ENCODE data around the gene CAMK4. TPM values are rescaled to one million over a fixed set of nuclear protein-coding genes. Genes with fewer than 3 reads are reported as not detected.

The CAMK4 gene
- polyA plus RNA-seq (2013, experiment 1 of 2): 2.5 TPM
- polyA plus RNA-seq (2013, experiment 2 of 2): 2.3 TPM

GRCh38 chr5:111223787-111224560 lies at the start of gene CAMK4:
CAMK4 (plus strand) TSS chr5:111224384; CDS start chr5:111224484, 100 bp downstream.
- Histone ChIP-seq H3K9me3 (ENCODE audit: control insufficient read depth, low read length) (no peaks in the 10 kb centered on the region), H3K27ac (ENCODE audit: low read depth, low read length, severe bottlenecking) (no peak within 1 kb of the TSS), H3K4me1 (ENCODE audit: control insufficient read depth, insufficient read depth, low read length, poor library complexity, severe bottlenecking) (peaks cover 4% of the 10 kb centered on the region), H3K4me3 (ENCODE audit: extremely low read depth, insufficient read depth, low read length, poor library complexity, severe bottlenecking) (peak within 1 kb of the TSS; percentile 49), H3K36me3 (ENCODE audit: control insufficient read depth, insufficient read depth, low read length) (no peaks in the 10 kb centered on the region)
- WGBS, 2 experiments (ENCODE audit: insufficient coverage in 2 of 2): 0% methylated on average over 39 to 71 of the region's 89 CpGs

- Histone ChIP-seq H3K4me3 (ENCODE audit: extremely low read depth, insufficient read depth, low read length, poor library complexity, severe bottlenecking) (no peak overlapping the region), H3K36me3 (ENCODE audit: control insufficient read depth, insufficient read depth, low read length) (no peaks in the 10 kb centered on the region), H3K4me1 (ENCODE audit: control insufficient read depth, insufficient read depth, low read length, poor library complexity, severe bottlenecking) (no peaks in the 10 kb centered on the region), H3K27ac (ENCODE audit: low read depth, low read length, severe bottlenecking) (no peak overlapping the region), H3K9me3 (ENCODE audit: control insufficient read depth, low read length) (no peaks in the 10 kb centered on the region)
- 100% methylated on average over 1 of the region's 3 CpGs; no CpG with 5 or more reads in 1 of the 2 experiments for WGBS, 2 experiments (ENCODE audit: insufficient coverage in 2 of 2)
Measured at GRCh38 chr5:111183064-111183463, 41.1 kb upstream of the CAMK4 start.

- H3K4me3 ChIP-seq (ENCODE audit: extremely low read depth, insufficient read depth, low read length, poor library complexity, severe bottlenecking): no peak overlapping the region
- H3K27ac ChIP-seq (ENCODE audit: low read depth, low read length, severe bottlenecking): no peak overlapping the region
- no peaks in the 10 kb centered on the region for H3K9me3 ChIP-seq (ENCODE audit: control insufficient read depth, low read length)
- no peaks in the 10 kb centered on the region for H3K36me3 ChIP-seq (ENCODE audit: control insufficient read depth, insufficient read depth, low read length)
- WGBS, 2 experiments (ENCODE audit: insufficient coverage in 2 of 2): no CpG with 5 or more reads among the region's 1 CpG
- no peaks in the 10 kb centered on the region for H3K4me1 ChIP-seq (ENCODE audit: control insufficient read depth, insufficient read depth, low read length, poor library complexity, severe bottlenecking)
Measured at GRCh38 chr5:111187079-111187478, 37.1 kb upstream of the CAMK4 start.

- Histone ChIP-seq H3K4me3 (ENCODE audit: extremely low read depth, insufficient read depth, low read length, poor library complexity, severe bottlenecking) (no peak overlapping the region), H3K36me3 (ENCODE audit: control insufficient read depth, insufficient read depth, low read length) (no peaks in the 10 kb centered on the region), H3K4me1 (ENCODE audit: control insufficient read depth, insufficient read depth, low read length, poor library complexity, severe bottlenecking) (no peaks in the 10 kb centered on the region), H3K9me3 (ENCODE audit: control insufficient read depth, low read length) (no peaks in the 10 kb centered on the region), H3K27ac (ENCODE audit: low read depth, low read length, severe bottlenecking) (no peak overlapping the region)
- WGBS, 2 experiments (ENCODE audit: insufficient coverage in 2 of 2): no CpG with 5 or more reads among the region's 1 CpG
Measured at GRCh38 chr5:111194053-111194452, 30.1 kb upstream of the CAMK4 start.

- WGBS, 2 experiments (ENCODE audit: insufficient coverage in 2 of 2): no CpG with 5 or more reads among the region's 2 CpGs
- Histone ChIP-seq H3K36me3 (ENCODE audit: control insufficient read depth, insufficient read depth, low read length) (no peaks in the 10 kb centered on the region), H3K27ac (ENCODE audit: low read depth, low read length, severe bottlenecking) (no peak overlapping the region), H3K9me3 (ENCODE audit: control insufficient read depth, low read length) (no peaks in the 10 kb centered on the region), H3K4me3 (ENCODE audit: extremely low read depth, insufficient read depth, low read length, poor library complexity, severe bottlenecking) (no peak overlapping the region), H3K4me1 (ENCODE audit: control insufficient read depth, insufficient read depth, low read length, poor library complexity, severe bottlenecking) (no peaks in the 10 kb centered on the region)
Measured at GRCh38 chr5:111194925-111195324, 29.3 kb upstream of the CAMK4 start.

GRCh38 chr5:111197523-111197922 lies 26.7 kb upstream of the CAMK4 start:
- H3K4me3 ChIP-seq (ENCODE audit: extremely low read depth, insufficient read depth, low read length, poor library complexity, severe bottlenecking): no peak overlapping the region
- WGBS, 2 experiments (ENCODE audit: insufficient coverage in 2 of 2): 63 to 75% methylated on average over 1 of the region's 1 CpG
- no peak overlapping the region for H3K27ac ChIP-seq (ENCODE audit: low read depth, low read length, severe bottlenecking)
- no peaks in the 10 kb centered on the region for H3K4me1 ChIP-seq (ENCODE audit: control insufficient read depth, insufficient read depth, low read length, poor library complexity, severe bottlenecking)
- H3K9me3 ChIP-seq (ENCODE audit: control insufficient read depth, low read length): no peaks in the 10 kb centered on the region
- H3K36me3 ChIP-seq (ENCODE audit: control insufficient read depth, insufficient read depth, low read length): no peaks in the 10 kb centered on the region

- Histone ChIP-seq H3K4me1 (ENCODE audit: control insufficient read depth, insufficient read depth, low read length, poor library complexity, severe bottlenecking) (no peaks in the 10 kb centered on the region), H3K9me3 (ENCODE audit: control insufficient read depth, low read length) (no peaks in the 10 kb centered on the region), H3K36me3 (ENCODE audit: control insufficient read depth, insufficient read depth, low read length) (no peaks in the 10 kb centered on the region), H3K27ac (ENCODE audit: low read depth, low read length, severe bottlenecking) (no peak overlapping the region), H3K4me3 (ENCODE audit: extremely low read depth, insufficient read depth, low read length, poor library complexity, severe bottlenecking) (no peak overlapping the region)
- WGBS, 2 experiments (ENCODE audit: insufficient coverage in 2 of 2): 84 to 100% methylated on average over 1 to 2 of the region's 4 CpGs
Measured at GRCh38 chr5:111198281-111198966, 25.8 kb upstream of the CAMK4 start.

- H3K4me1 ChIP-seq (ENCODE audit: control insufficient read depth, insufficient read depth, low read length, poor library complexity, severe bottlenecking): no peaks in the 10 kb centered on the region
- whole genome bisulfite sequencing, 2 experiments (ENCODE audit: insufficient coverage in 2 of 2): no CpG with 5 or more reads among the region's 1 CpG
- no peaks in the 10 kb centered on the region for H3K9me3 ChIP-seq (ENCODE audit: control insufficient read depth, low read length)
- no peak overlapping the region for H3K27ac ChIP-seq (ENCODE audit: low read depth, low read length, severe bottlenecking)
- no peaks in the 10 kb centered on the region for H3K36me3 ChIP-seq (ENCODE audit: control insufficient read depth, insufficient read depth, low read length)
- H3K4me3 ChIP-seq (ENCODE audit: extremely low read depth, insufficient read depth, low read length, poor library complexity, severe bottlenecking): no peak overlapping the region
Measured at GRCh38 chr5:111200828-111201227, 23.4 kb upstream of the CAMK4 start.

GRCh38 chr5:111201705-111202104 lies 22.5 kb upstream of the CAMK4 start:
- no peaks in the 10 kb centered on the region for H3K36me3 ChIP-seq (ENCODE audit: control insufficient read depth, insufficient read depth, low read length)
- H3K9me3 ChIP-seq (ENCODE audit: control insufficient read depth, low read length): no peaks in the 10 kb centered on the region
- H3K4me1 ChIP-seq (ENCODE audit: control insufficient read depth, insufficient read depth, low read length, poor library complexity, severe bottlenecking): no peaks in the 10 kb centered on the region
- H3K27ac ChIP-seq (ENCODE audit: low read depth, low read length, severe bottlenecking): no peak overlapping the region
- H3K4me3 ChIP-seq (ENCODE audit: extremely low read depth, insufficient read depth, low read length, poor library complexity, severe bottlenecking): no peak overlapping the region
- 74% methylated on average over 2 of the region's 3 CpGs; no CpG with 5 or more reads in 1 of the 2 experiments for WGBS, 2 experiments (ENCODE audit: insufficient coverage in 2 of 2)

GRCh38 chr5:111211341-111211740 lies 12.8 kb upstream of the CAMK4 start:
- Histone ChIP-seq H3K4me3 (ENCODE audit: extremely low read depth, insufficient read depth, low read length, poor library complexity, severe bottlenecking) (no peak overlapping the region), H3K9me3 (ENCODE audit: control insufficient read depth, low read length) (no peaks in the 10 kb centered on the region), H3K4me1 (ENCODE audit: control insufficient read depth, insufficient read depth, low read length, poor library complexity, severe bottlenecking) (no peaks in the 10 kb centered on the region), H3K36me3 (ENCODE audit: control insufficient read depth, insufficient read depth, low read length) (no peaks in the 10 kb centered on the region), H3K27ac (ENCODE audit: low read depth, low read length, severe bottlenecking) (no peak overlapping the region)
- no CpG with 5 or more reads among the region's 1 CpG for WGBS, 2 experiments (ENCODE audit: insufficient coverage in 2 of 2)
